OCI-LY1 (cell line): ENCODE measurements around the gene KIRREL2.

Experiments
- CTCF ChIP-seq: fragments of 200-600 bp; sonication (generic), shearing (Covaris generic); IDR thresholded peaks from 2 replicates; pipeline ENCODE4 v1.5.1; 2017; ENCODE audit warnings: mild to moderate bottlenecking, antibody characterized with exemption, low read length, moderate library complexity, mixed read lengths
- EZH2 ChIP-seq: fragments of 200-600 bp; sonication (generic), shearing (Covaris generic); IDR thresholded peaks from 2 replicates; pipeline ENCODE4 v1.8.0; 2017; ENCODE audit warnings: borderline replicate concordance, mixed run types, mild to moderate bottlenecking, antibody characterized with exemption, low read length, moderate library complexity, mixed read lengths

- no peak for TF ChIP-seq EZH2
- TF ChIP-seq CTCF: no peak
Measured at GRCh38 chr19:35848919-35849505, 7.7 kb upstream of the KIRREL2 start.
